ENCODE measurements around the gene PRKG2. TPM values are rescaled to one million over a fixed set of nuclear protein-coding genes. Genes with fewer than 3 reads are reported as not detected.

The PRKG2 gene
- total RNA-seq, 2 donors from 2014 or later, result 0.99 to 2.9 TPM

DNA sequence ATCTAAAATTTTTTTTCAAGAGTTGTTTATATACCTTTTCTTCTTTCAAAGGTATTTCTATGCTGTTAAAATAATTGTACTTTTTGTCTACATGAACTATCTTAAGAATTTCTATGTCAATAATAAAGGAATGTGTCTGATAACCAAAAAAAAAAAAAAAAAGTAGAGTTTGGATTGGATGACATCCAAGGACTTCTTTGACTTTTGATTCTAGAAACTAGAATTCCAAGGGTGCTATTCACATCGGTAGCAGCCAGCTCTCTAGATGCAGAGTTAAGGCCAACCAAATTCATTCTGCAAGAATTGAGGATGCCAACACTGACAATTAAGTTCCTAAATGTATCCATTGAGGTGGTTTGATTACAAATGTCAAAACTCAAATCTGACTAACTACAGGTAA is 42.0 kb upstream of the PRKG2 start:
- intact Hi-C loops (cut with DNase I), result no loop called here
- no peak for ATAC-seq
- TF ChIP-seq, protein P1, sequence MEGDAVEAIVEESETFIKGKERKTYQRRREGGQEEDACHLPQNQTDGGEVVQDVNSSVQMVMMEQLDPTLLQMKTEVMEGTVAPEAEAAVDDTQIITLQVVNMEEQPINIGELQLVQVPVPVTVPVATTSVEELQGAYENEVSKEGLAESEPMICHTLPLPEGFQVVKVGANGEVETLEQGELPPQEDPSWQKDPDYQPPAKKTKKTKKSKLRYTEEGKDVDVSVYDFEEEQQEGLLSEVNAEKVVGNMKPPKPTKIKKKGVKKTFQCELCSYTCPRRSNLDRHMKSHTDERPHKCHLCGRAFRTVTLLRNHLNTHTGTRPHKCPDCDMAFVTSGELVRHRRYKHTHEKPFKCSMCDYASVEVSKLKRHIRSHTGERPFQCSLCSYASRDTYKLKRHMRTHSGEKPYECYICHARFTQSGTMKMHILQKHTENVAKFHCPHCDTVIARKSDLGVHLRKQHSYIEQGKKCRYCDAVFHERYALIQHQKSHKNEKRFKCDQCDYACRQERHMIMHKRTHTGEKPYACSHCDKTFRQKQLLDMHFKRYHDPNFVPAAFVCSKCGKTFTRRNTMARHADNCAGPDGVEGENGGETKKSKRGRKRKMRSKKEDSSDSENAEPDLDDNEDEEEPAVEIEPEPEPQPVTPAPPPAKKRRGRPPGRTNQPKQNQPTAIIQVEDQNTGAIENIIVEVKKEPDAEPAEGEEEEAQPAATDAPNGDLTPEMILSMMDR (IDR thresholded peaks at IDR 0.05), result no peak
- TF ChIP-seq POLR2A (IDR thresholded peaks at IDR 0.05), result no peak

DNA sequence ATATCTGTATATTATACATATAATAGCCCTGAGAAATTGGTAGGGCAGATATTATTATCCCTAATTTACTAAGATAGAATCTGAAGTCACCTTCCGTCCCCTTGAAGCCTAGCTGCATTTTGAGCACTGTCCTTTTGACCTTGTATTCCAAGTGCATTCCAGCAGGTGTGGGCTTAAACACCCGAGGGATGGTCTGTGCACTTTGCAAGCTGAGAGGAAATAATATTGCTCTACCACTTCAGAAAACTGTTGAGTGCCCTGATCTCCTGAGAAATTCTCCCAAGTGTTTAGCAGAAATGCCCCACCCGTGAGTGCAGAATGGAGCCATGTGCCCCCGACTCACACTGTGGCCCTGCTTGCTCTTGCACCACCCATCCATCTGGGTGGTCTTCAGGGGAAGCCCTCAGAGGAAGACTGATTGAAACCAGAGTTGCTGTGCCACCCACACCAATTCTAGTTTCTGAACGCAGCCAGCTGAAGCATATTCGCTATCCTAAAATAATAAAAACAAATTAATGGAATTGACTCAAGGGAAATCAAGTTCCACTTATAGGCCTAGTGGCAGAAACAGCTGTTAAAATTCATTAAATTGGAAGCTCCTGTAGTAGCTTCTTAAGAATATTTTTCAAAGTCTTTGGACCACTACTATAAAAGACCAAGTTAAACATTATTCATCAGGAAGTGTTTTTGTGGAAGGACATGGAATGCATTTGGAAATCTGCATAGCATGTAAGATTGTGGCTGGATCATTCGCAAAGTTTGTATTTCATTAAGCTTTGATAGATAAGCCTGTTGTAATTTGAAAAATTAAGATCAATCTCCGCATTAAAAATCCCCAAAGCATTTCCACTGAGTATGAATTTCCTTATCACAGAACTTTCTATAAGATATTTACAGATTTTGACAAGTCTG is 41.3 kb upstream of the PRKG2 start:
- no peak overlapping the region for H3K4me3 ChIP-seq
- peak overlapping the region in 2 of 4 donors; percentile 31 to 48 for H3K27ac ChIP-seq
- WGBS, 2 donors, result 54 to 68% methylated on average over 8 of the region's 8 CpGs
- intact Hi-C loops (cut with DNase I), result no loop called here
- no peaks in the 10 kb centered on the region for H3K27me3 ChIP-seq
- no peaks in the 10 kb centered on the region for H3K9me3 ChIP-seq
- no peaks in the 10 kb centered on the region for H3K4me1 ChIP-seq
- DNase-seq (no peak), ATAC-seq (peak; percentile 24)
- no peak for TF ChIP-seq POLR2A (IDR thresholded peaks at IDR 0.05)
- TF ChIP-seq, protein P1 (IDR thresholded peaks at IDR 0.05), result no peak
- H3K36me3 ChIP-seq (replicated peaks in 1 of 2; ENCODE audit: insufficient read depth in 1 of 2, low read depth in 2 of 2), result no peaks in the 10 kb centered on the region

More for the DNA sequence above, 42.0 kb upstream of the PRKG2 start:
- Histone ChIP-seq H3K4me3 (no peak overlapping the region), H3K9me3 (no peaks in the 10 kb centered on the region), H3K27ac (no peak overlapping the region), H3K36me3 (replicated peaks in 1 of 2; ENCODE audit: insufficient read depth in 1 of 2, low read depth in 2 of 2) (no peaks in the 10 kb centered on the region), H3K27me3 (no peaks in the 10 kb centered on the region), H3K4me1 (no peaks in the 10 kb centered on the region)
- DNase-seq, result no peak
- 6 to 11% methylated on average over 1 of the region's 1 CpG for WGBS, 2 donors

DNA sequence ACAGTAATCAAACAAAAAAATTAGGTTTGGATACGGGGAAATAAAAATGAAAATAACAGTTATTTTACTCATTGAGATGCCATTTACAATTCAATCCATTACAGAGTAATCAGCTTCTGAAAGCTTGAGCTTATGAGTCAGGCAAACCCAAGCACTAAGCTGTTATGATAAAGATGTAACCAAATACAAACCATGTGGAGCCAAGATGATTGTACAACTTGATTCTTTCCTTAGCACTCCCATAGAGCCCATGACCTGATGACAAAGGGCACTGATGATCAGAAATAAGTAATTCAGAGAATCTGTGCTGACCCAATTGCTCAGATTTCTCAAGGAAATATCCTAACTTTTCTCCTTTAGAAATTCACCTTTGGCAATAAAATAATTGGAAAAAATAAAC is 40.5 kb upstream of the PRKG2 start:
- 71 to 79% methylated on average over 1 of the region's 1 CpG for whole genome bisulfite sequencing, 2 donors

DNA sequence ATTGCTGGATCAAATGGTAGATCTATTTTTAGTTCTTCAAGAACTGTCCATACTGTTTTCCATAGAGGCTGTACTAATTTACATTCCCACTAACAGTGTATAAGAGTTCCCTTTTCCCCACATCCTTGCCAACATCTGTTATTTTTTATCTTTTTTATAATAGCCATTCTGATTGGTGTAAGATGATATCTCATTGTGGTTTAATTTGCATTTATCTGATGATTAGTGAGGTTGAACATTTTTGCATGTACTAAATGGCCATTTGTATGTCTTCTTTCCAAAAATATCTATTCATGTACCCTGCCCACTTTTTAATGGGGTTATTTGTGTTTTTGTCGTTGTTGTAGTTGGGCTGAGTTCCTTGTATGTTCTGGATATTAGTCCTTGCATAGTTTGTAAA is 35.4 kb upstream of the PRKG2 start:
- ATAC-seq, result no peak
- TF ChIP-seq POLR2A (IDR thresholded peaks at IDR 0.05), result no peak
- TF ChIP-seq, protein P1 (IDR thresholded peaks at IDR 0.05), result no peak
- intact Hi-C loops (cut with DNase I), result no loop called here
- peaks cover 0 to 3% (median 0%) of the 10 kb centered on the region in 3 donors for H3K9me3 ChIP-seq
- WGBS, 2 donors, result 75 to 96% methylated on average over 1 of the region's 1 CpG
- H3K27ac ChIP-seq, result no peak overlapping the region
- H3K27me3 ChIP-seq, result no peaks in the 10 kb centered on the region
- no peak for DNase-seq
- H3K4me1 ChIP-seq, result no peaks in the 10 kb centered on the region
- no peak overlapping the region for H3K4me3 ChIP-seq
- no peaks in the 10 kb centered on the region for H3K36me3 ChIP-seq (replicated peaks in 1 of 2; ENCODE audit: insufficient read depth in 1 of 2, low read depth in 2 of 2)

More for the DNA sequence above, 40.5 kb upstream of the PRKG2 start:
- Histone ChIP-seq H3K27ac (no peak overlapping the region), H3K36me3 (replicated peaks in 1 of 2; ENCODE audit: insufficient read depth in 1 of 2, low read depth in 2 of 2) (no peaks in the 10 kb centered on the region), H3K4me3 (no peak overlapping the region), H3K27me3 (no peaks in the 10 kb centered on the region), H3K4me1 (no peaks in the 10 kb centered on the region), H3K9me3 (no peaks in the 10 kb centered on the region)
- intact Hi-C loops (cut with DNase I), result no loop called here
- TF ChIP-seq, protein P1 (IDR thresholded peaks at IDR 0.05), result no peak
- TF ChIP-seq POLR2A (IDR thresholded peaks at IDR 0.05), result no peak
- no peak for DNase-seq
- ATAC-seq, result no peak
